IMR-90 (cell line): ENCODE data around the gene FBXW11. TPM values are rescaled to one million over a fixed set of nuclear protein-coding genes. Genes with fewer than 3 reads are reported as not detected.

Experiments
- ATAC-seq: fragments of 200-7000 bp; cut with Tn5 transposase; 2 replicates; pipeline ENCODE4 v1.9.1; 2020; ENCODE audit warnings: low read depth, mild to moderate bottlenecking, moderate library complexity
- BruUV-seq: library from RNA; stranded (reverse); fragments of 400-500 nt; replicated peaks from 2 replicates; lab custom pipeline; 2021; lab: Mats Ljungman, UMichigan
- CTCF ChIA-PET: fragments of 300-600 bp; formaldehyde crosslinking; extraction: SDS; loops from one replicate; lab custom pipeline; 2021; ENCODE audit warnings: antibody characterized with exemption; lab: Yijun Ruan, JAX
- POLR2A ChIA-PET: fragments of 300-600 bp; sonication (Branson Sonifier 250); formaldehyde crosslinking; loops from one replicate; lab custom pipeline; 2022; ENCODE audit warnings: antibody characterized with exemption; ENCODE audit not compliant: unreplicated experiment; lab: Charles Lee
- DNase-seq: peaks from one replicate; pipeline ENCODE4 v3.0.0; 2013
- H2AFZ ChIP-seq: replicated peaks from 2 replicates; pipeline ENCODE3; 2013; ENCODE audit warnings: low read length, mild to moderate bottlenecking; ENCODE audit not compliant: poor library complexity
- H2AK5ac ChIP-seq: 2 replicates; pipeline ENCODE4 v1.6.1; 2013; ENCODE audit warnings: low read depth, low read length, inconsistent platforms
- H2AK9ac ChIP-seq: replicated peaks from 2 replicates; pipeline ENCODE3; 2013; ENCODE audit warnings: mild to moderate bottlenecking, low read depth, low read length, moderate library complexity; ENCODE audit not compliant: poor library complexity
- H2BK120ac ChIP-seq: 2 replicates; pipeline ENCODE4 v1.6.1; 2013; ENCODE audit warnings: low read depth, low read length, inconsistent platforms
- H2BK15ac ChIP-seq: 3 replicates; pipeline ENCODE4 v1.6.1; 2013; ENCODE audit warnings: low read depth, low read length, inconsistent platforms
- H2BK20ac ChIP-seq: 2 replicates; pipeline ENCODE4 v1.6.1; 2013; ENCODE audit warnings: low read depth, mild to moderate bottlenecking, inconsistent platforms, low read length, moderate library complexity
- H2BK5ac ChIP-seq: 2 replicates; pipeline ENCODE4 v1.6.1; 2013; ENCODE audit warnings: mild to moderate bottlenecking, low read depth, low read length, inconsistent platforms; ENCODE audit not compliant: poor library complexity, severe bottlenecking
- H3K14ac ChIP-seq: replicated peaks from 2 replicates; pipeline ENCODE4 v1.6.1; 2013; ENCODE audit warnings: low read depth, low read length, inconsistent platforms
- H3K18ac ChIP-seq: 2 replicates; pipeline ENCODE4 v1.6.1; 2013; ENCODE audit warnings: low read depth, low read length, control low read depth
- H3K23ac ChIP-seq: 2 replicates; pipeline ENCODE4 v1.6.1; 2013; ENCODE audit warnings: low read depth, low read length, inconsistent platforms
- H3K27ac ChIP-seq: 2 replicates; pipeline ENCODE4 v1.5.1; 2013; ENCODE audit warnings: mild to moderate bottlenecking, control low read depth, low read length; ENCODE audit not compliant: insufficient read depth
- H3K27me3 ChIP-seq: 2 replicates; pipeline ENCODE4 v1.6.1; 2013; ENCODE audit warnings: low read length; ENCODE audit not compliant: control insufficient read depth, insufficient read depth
- H3K36me3 ChIP-seq: 2 replicates; pipeline ENCODE4 v1.6.1; 2013; ENCODE audit warnings: low read length, mixed read lengths; ENCODE audit not compliant: control insufficient read depth, insufficient read depth
- H3K4ac ChIP-seq: 2 replicates; pipeline ENCODE4 v1.6.1; 2013; ENCODE audit warnings: low read depth, low read length, inconsistent platforms
- H3K4me1 ChIP-seq: 2 replicates; pipeline ENCODE4 v1.6.1; 2013; ENCODE audit warnings: low read length, mixed read lengths; ENCODE audit not compliant: control insufficient read depth, insufficient read depth
- H3K4me2 ChIP-seq: 2 replicates; pipeline ENCODE4 v1.6.1; 2013; ENCODE audit warnings: low read depth, mild to moderate bottlenecking, control low read depth, low read length, moderate library complexity
- H3K4me3 ChIP-seq: 2 replicates; pipeline ENCODE4 v1.5.1; 2013; ENCODE audit warnings: low read depth, mild to moderate bottlenecking, control low read depth, low read length, moderate library complexity; ENCODE audit not compliant: insufficient read depth
- H3K56ac ChIP-seq: 2 replicates; pipeline ENCODE4 v1.6.1; 2013; ENCODE audit warnings: low read length, inconsistent platforms; ENCODE audit not compliant: insufficient read depth; ENCODE audit errors: extremely low read depth
- H3K79me1 ChIP-seq, 2 experiments: 2 replicates each; pipeline ENCODE4 v1.6.1; 2013; ENCODE audit warnings: low read length in 2 of 2, inconsistent platforms in 1 of 2, low read depth in 1 of 2
- H3K9ac ChIP-seq: 2 replicates; pipeline ENCODE4 v1.6.1; 2013; ENCODE audit warnings: low read depth, low read length, control low read depth
- H3K9me1 ChIP-seq: 2 replicates; pipeline ENCODE4 v1.6.1; 2013; ENCODE audit warnings: low read length, inconsistent platforms; ENCODE audit not compliant: insufficient read depth
- H3K9me3 ChIP-seq: 2 replicates; pipeline ENCODE4 v1.6.1; 2013; ENCODE audit warnings: low read length; ENCODE audit not compliant: control insufficient read depth, insufficient read depth
- H4K20me1 ChIP-seq: 2 replicates; pipeline ENCODE4 v1.6.1; 2013; ENCODE audit warnings: low read length, inconsistent platforms; ENCODE audit not compliant: insufficient read depth
- H4K5ac ChIP-seq: 2 replicates; pipeline ENCODE4 v1.6.1; 2013; ENCODE audit warnings: mild to moderate bottlenecking, low read depth, low read length, control low read depth
- H4K8ac ChIP-seq, 2 experiments: 2 replicates each; pipeline ENCODE4 v1.6.1; 2013; ENCODE audit warnings: low read depth in 2 of 2, low read length in 2 of 2, control low read depth in 1 of 2, inconsistent platforms in 1 of 2
- H4K91ac ChIP-seq: 2 replicates; pipeline ENCODE4 v1.6.1; 2013; ENCODE audit warnings: low read depth, low read length, inconsistent platforms; ENCODE audit not compliant: insufficient read depth
- BHLHE40 ChIP-seq: fragments of 150-350 bp; IDR thresholded peaks from 2 replicates; pipeline ENCODE4 v1.6.1; 2016; ENCODE audit warnings: mild to moderate bottlenecking, low read depth, low read length
- CEBPB ChIP-seq: IDR thresholded peaks from 2 replicates; pipeline ENCODE4 v1.6.1; 2012; ENCODE audit warnings: low read depth, low read length, improper control_type of control experiment
- CHD1 ChIP-seq: IDR thresholded peaks from 2 replicates; pipeline ENCODE4 v1.6.1; 2012; ENCODE audit warnings: low read depth, low read length, improper control_type of control experiment
- CTCF ChIP-seq: conservative IDR thresholded peaks from 2 replicates; pipeline ENCODE4 v1.5.1; 2012; ENCODE audit warnings: mild to moderate bottlenecking, low read depth, low read length, improper control_type of control experiment
- ELK1 ChIP-seq: fragments of 150-350 bp; IDR thresholded peaks from 2 replicates; pipeline ENCODE4 v1.6.1; 2016; ENCODE audit warnings: low read depth, mild to moderate bottlenecking, low read length, moderate library complexity, borderline replicate concordance
- FOS ChIP-seq: fragments of 150-350 bp; IDR thresholded peaks from 2 replicates; pipeline ENCODE4 v1.6.1; 2016; ENCODE audit warnings: low read depth, low read length
- MAFK ChIP-seq: IDR thresholded peaks from 2 replicates; pipeline ENCODE4 v1.6.1; 2012; ENCODE audit warnings: low read depth, low read length, improper control_type of control experiment
- MAZ ChIP-seq: IDR thresholded peaks from 2 replicates; pipeline ENCODE4 v1.6.1; 2012; ENCODE audit warnings: low read depth, mild to moderate bottlenecking, low read length, improper control_type of control experiment, moderate library complexity, borderline replicate concordance
- MXI1 ChIP-seq: IDR thresholded peaks from 2 replicates; pipeline ENCODE4 v1.6.1; 2012; ENCODE audit warnings: low read depth, mild to moderate bottlenecking, low read length, moderate library complexity, borderline replicate concordance
- NFE2L2 ChIP-seq: fragments of 150-350 bp; IDR thresholded peaks from 2 replicates; pipeline ENCODE4 v1.6.1; 2016; ENCODE audit warnings: low read depth, mild to moderate bottlenecking, low read length
- POLR2A ChIP-seq: IDR thresholded peaks from 2 replicates; pipeline ENCODE4 v1.6.1; 2012; ENCODE audit warnings: mild to moderate bottlenecking, low read depth, low read length
- RAD21 ChIP-seq: IDR thresholded peaks from 2 replicates; pipeline ENCODE4 v1.6.1; 2012; ENCODE audit warnings: low read length, improper control_type of control experiment
- RCOR1 ChIP-seq: IDR thresholded peaks from 2 replicates; pipeline ENCODE4 v1.6.1; 2012; ENCODE audit warnings: mild to moderate bottlenecking, low read length, improper control_type of control experiment; ENCODE audit not compliant: insufficient replicate concordance
- RFX5 ChIP-seq: IDR thresholded peaks from 2 replicates; pipeline ENCODE4 v1.8.0; 2012; ENCODE audit warnings: low read depth, mild to moderate bottlenecking, low read length, moderate library complexity
- SMC3 ChIP-seq: fragments of 150-350 bp; IDR thresholded peaks from 2 replicates; pipeline ENCODE4 v1.6.1; 2016; ENCODE audit warnings: low read depth, mild to moderate bottlenecking, antibody characterized with exemption, low read length, moderate library complexity
- USF2 ChIP-seq: fragments of 150-350 bp; IDR thresholded peaks from 2 replicates; pipeline ENCODE4 v1.6.1; 2017; ENCODE audit warnings: mild to moderate bottlenecking, antibody characterized with exemption, low read length, low read depth
- WGBS, 2 experiments: methylation state at CpG; one replicate each; pipeline versions ENCODE4 v1.1.5 to v1.1.7; 2013; ENCODE audit warnings: missing lambda C conversion rate in 2 of 2; ENCODE audit not compliant: insufficient read length in 1 of 2; ENCODE audit errors: extremely low coverage in 2 of 2; 5-methylcytosine and 5-hydroxymethylcytosine counted together
- dilution Hi-C: fragments of 300-500 bp; cut with HindIII; formaldehyde crosslinking; loops from one replicate; pipeline ENCODE4 v1.14.3; 2018; ENCODE audit warnings: low sequenced_read_pairs; ENCODE audit not compliant: unreplicated experiment
- in situ Hi-C: fragments of 300-500 bp; cut with MboI; formaldehyde crosslinking; loops from 3 replicates; pipeline ENCODE4 v1.14.3; 2019; ENCODE audit warnings: low sequenced_read_pairs, inconsistent platforms, mixed read lengths
- intact Hi-C: fragments of 100-400 bp; cut with micrococcal nuclease; formaldehyde crosslinking; loops from 2 replicates; pipeline ENCODE4 v1.10.0; 2022
- polyA plus RNA-seq, 3 experiments: library from polyadenylated mRNA; depleted of rRNA; stranded (reverse); fragments of >200 nt; gene quantifications; 2 replicates each; pipeline ENCODE4 v1.2.3, GENCODE V29; 2012; ENCODE audit warnings: low replicate concordance in 1 of 3
- total RNA-seq: library from RNA; depleted of rRNA; stranded (reverse); fragments of >200 nt; gene quantifications from 2 replicates; pipeline ENCODE4 v1.2.3, GENCODE V29; 2012

Gene FBXW11
- total and polyA plus RNA-seq, 2 of the 4 experiments (the other 2 are of a cell fraction), result 34.3 to 97.1 TPM

- no TSS peak for BruUV-seq
- no peak overlapping the region for H3K4me2 ChIP-seq
- 0 out of 2 replicates have a peak, but pooled peaks cover 1% of the 10 kb centered on the region for H3K36me3 ChIP-seq
- H2AFZ ChIP-seq, result no peak overlapping the region
- no peak overlapping the region for H2BK120ac ChIP-seq
- no peak overlapping the region for H4K8ac ChIP-seq
- TF ChIP-seq ELK1 (no peak), CHD1 (no peak), MXI1 (no peak), RCOR1 (no peak), RAD21 (no peak), MAFK (no peak), USF2 (no peak), FOS (no peak), RFX5 (no peak), CTCF (no peak), NFE2L2 (no peak), MAZ (no peak), BHLHE40 (no peak), POLR2A (no peak), SMC3 (no peak), CEBPB (no peak)
- no peak overlapping the region for H3K27ac ChIP-seq
- H4K5ac ChIP-seq, result no peak overlapping the region
- H3K56ac ChIP-seq, result no peak overlapping the region
- no peak overlapping the region for H3K14ac ChIP-seq
- no peak overlapping the region for H3K4me3 ChIP-seq
- H3K4ac ChIP-seq, result no peak overlapping the region
- H4K91ac ChIP-seq, result no peak overlapping the region
- ChIA-PET CTCF (no interaction called here), POLR2A (no interaction called here)
- peaks cover 32 to 48% of the 10 kb centered on the region in 2 experiments for H3K79me1 ChIP-seq
- dilution Hi-C loops (no loop called here), in situ Hi-C loops (no loop called here), intact Hi-C loops (no loop called here)
- no peak overlapping the region for H2BK20ac ChIP-seq
- H3K27me3 ChIP-seq, result no peaks in the 10 kb centered on the region
- no peaks in the 10 kb centered on the region for H3K9me3 ChIP-seq
- DNase-seq (no peak), ATAC-seq (no peak)
- H2BK15ac ChIP-seq, result no peak overlapping the region
- no peak overlapping the region for H2AK9ac ChIP-seq
- peaks cover 4% of the 10 kb centered on the region; the same call in 1 of the 2 replicates for H3K9me1 ChIP-seq
- H2BK5ac ChIP-seq, result no peak overlapping the region
- no CpG with 5 or more reads among the region's 8 CpGs for WGBS, 2 experiments
- no peak overlapping the region for H3K18ac ChIP-seq
- peaks cover 2% of the 10 kb centered on the region; the same call in 1 of the 2 replicates for H3K4me1 ChIP-seq
- H3K9ac ChIP-seq, result no peak overlapping the region
- no peak overlapping the region for H2AK5ac ChIP-seq
- peaks cover 55% of the 10 kb centered on the region for H4K20me1 ChIP-seq
- no peak overlapping the region for H3K23ac ChIP-seq
These were observed 80.1 kb downstream of the FBXW11 start for GRCh38 chr5:171926311-171926710.
